Muscle layer of colon (tissue), 2 donors: ENCODE data around the gene FGF14.

Experiments
- H3K27ac ChIP-seq: one replicate; pipeline ENCODE4 v1.7.0; 2013; ENCODE audit warnings: low read depth, mild to moderate bottlenecking, low read length, moderate library complexity
- H3K27me3 ChIP-seq, 2 donors: one replicate each; pipeline ENCODE4 v1.7.0; 2013; ENCODE audit warnings: low read length in 2 of 2, mild to moderate bottlenecking in 2 of 2; ENCODE audit not compliant: insufficient read depth in 2 of 2, control insufficient read depth in 1 of 2
- H3K36me3 ChIP-seq: one replicate; pipeline ENCODE4 v1.7.0; 2013; ENCODE audit warnings: mild to moderate bottlenecking, low read length; ENCODE audit not compliant: insufficient read depth
- H3K4me1 ChIP-seq: one replicate; pipeline ENCODE4 v1.7.0; 2013; ENCODE audit warnings: mild to moderate bottlenecking, low read length; ENCODE audit not compliant: insufficient read depth
- H3K4me3 ChIP-seq, 2 donors: one replicate each; pipeline ENCODE4 v1.7.0; 2013; ENCODE audit warnings: low read length in 2 of 2, low read depth in 1 of 2, mild to moderate bottlenecking in 1 of 2, moderate library complexity in 1 of 2
- H3K9ac ChIP-seq: one replicate; pipeline ENCODE4 v1.7.0; 2013; ENCODE audit warnings: low read length
- H3K9me3 ChIP-seq: one replicate; pipeline ENCODE4 v1.7.0; 2013; ENCODE audit warnings: mild to moderate bottlenecking, low read length
- donor health status: abdominal sarcoma.
- donor health status: Adenocarcinoma of cecum.

The FGF14 gene

DNA sequence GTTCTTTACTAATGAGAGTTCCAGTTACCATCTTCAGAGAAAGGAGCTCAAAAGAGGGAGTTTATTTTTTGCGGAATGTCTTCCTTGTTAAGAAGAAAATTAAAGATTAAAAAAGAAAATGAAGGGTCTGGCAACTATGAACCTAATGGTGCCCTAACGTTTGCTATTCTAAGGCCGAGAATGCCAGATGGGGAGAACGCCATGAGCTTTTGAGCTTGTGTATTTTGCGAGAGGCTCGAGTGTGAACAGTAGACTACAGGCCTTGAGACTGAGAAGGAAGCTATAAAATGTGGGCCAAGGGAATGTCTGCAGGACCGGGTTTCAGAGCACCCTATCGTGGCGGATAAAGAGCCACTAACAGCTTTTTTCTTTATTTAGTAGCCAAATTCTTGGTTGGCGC is 6.7 kb downstream of the FGF14 start:
- Histone ChIP-seq H3K27ac (peak overlapping the region; percentile 89), H3K4me3 (peak overlapping the region; percentile 75 to 86), H3K9ac (no peak overlapping the region), H3K27me3 (peaks cover 0 to 5% of the 10 kb centered on the region in 2 donors), H3K36me3 (no peaks in the 10 kb centered on the region), H3K9me3 (no peaks in the 10 kb centered on the region), H3K4me1 (peaks cover 5% of the 10 kb centered on the region)

DNA sequence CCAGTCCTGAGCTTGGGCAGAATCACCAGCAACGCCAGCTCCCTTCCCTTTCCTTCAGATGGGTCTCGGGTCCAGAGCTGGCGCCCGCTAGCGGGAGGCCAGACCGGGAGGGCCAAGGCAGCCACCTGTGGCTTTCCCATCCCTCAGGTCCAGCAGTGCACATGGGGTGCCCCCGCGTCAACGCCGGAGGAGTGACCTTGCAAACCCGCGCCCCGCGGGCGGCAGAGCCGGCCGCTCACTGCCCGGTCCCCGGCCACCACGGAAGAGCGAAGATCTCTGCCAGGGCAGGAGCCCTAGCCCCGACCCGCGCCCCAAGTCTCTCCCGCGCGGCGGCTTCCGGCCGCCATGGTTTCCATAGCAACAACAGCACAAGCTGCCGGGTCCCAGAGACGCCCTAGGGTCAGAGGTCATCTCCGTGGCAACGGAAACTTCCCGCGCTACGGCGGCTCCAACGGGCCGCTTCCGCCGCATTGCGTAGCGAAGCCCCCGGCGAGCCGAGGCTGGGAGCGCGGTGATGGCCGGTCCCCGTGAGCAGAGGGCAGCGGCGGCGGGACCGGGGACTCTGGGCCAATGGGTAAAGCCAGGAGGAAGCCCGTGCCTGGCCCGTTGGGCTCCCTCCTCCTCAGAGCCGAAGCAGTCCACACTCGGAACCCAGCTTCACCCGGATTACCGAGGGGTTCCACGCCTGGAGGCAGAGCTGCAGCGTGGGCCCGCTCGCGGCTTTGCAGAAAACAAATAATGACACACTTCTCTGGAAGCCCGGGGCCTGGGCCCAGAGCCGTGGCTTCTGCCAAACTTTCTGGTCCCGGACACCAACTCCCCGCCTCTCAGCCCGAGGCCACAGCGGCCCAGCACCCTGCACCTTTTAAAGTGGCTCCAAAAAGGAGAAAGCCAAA is 7.4 kb downstream of the FGF14 start:
- peaks cover 5% of the 10 kb centered on the region for H3K4me1 ChIP-seq
- no peaks in the 10 kb centered on the region for H3K9me3 ChIP-seq
- peak overlapping the region; percentile 28 for H3K9ac ChIP-seq
- H3K27ac ChIP-seq = peak overlapping the region; percentile 89
- no peaks in the 10 kb centered on the region for H3K36me3 ChIP-seq
- H3K27me3 ChIP-seq = no peaks in the 10 kb centered on the region
- peak overlapping the region; percentile 75 to 86 for H3K4me3 ChIP-seq

DNA sequence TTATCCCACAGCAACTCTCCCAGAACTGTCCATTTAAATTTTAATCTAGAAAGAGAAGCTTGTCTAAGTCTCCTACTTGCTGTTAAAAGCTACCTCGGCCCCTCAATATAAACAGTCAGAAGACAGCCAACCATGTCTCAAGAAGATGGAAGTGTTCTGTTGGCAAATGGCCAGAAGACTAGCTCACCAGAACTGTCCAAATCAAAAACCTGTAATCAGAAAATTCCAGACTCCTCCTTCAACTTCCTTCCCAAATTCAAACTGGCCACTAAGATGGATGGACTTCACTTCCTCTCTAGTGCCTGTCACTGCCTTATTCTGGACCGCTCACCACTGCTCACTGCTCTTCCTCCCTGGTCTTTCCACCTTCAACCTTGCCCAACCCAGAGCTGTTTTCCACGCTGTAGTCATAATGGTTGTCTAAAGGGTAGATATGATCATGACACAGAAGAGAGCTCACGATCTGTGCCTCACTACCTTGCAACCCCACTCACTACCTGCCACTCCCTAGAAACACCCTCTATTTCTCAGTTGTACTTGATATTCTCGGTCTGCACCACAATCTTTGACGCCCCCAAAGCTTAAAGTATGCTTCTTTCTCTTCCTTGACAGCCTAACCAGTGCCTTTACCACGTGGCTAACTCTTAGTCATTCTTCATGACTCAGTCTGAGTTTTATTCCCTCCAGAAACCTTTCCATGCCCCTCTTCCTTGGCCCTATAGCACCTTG is 9.2 kb downstream of the FGF14 start:
- no peak overlapping the region for H3K4me3 ChIP-seq
- H3K27ac ChIP-seq = no peak overlapping the region
- no peaks in the 10 kb centered on the region for H3K27me3 ChIP-seq
- H3K9me3 ChIP-seq = no peaks in the 10 kb centered on the region
- H3K4me1 ChIP-seq = peaks cover 5% of the 10 kb centered on the region
- no peak overlapping the region for H3K9ac ChIP-seq
- no peaks in the 10 kb centered on the region for H3K36me3 ChIP-seq

DNA sequence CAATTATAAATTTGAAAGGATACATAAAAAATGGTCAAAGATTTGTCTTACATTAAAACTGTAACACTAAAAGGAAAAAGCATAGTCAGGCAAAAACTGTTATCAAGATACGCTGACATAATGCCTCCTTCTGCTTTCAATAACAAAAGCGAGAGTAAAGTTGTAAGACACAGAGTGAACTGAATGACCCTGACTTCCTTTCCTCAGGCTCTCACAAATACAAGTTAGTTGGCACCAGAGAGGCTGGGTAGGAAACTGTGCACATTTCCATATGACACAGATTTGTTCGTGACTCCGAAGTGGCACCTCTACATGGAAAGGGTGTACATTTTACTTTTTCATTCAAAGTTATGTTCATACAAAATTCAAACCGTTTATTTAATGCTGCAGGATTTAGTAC is 15.4 kb downstream of the FGF14 start:
- Histone ChIP-seq H3K4me3 (no peak overlapping the region), H3K9ac (no peak overlapping the region), H3K9me3 (no peaks in the 10 kb centered on the region), H3K4me1 (no peaks in the 10 kb centered on the region), H3K27ac (no peak overlapping the region), H3K27me3 (no peaks in the 10 kb centered on the region), H3K36me3 (no peaks in the 10 kb centered on the region)

DNA sequence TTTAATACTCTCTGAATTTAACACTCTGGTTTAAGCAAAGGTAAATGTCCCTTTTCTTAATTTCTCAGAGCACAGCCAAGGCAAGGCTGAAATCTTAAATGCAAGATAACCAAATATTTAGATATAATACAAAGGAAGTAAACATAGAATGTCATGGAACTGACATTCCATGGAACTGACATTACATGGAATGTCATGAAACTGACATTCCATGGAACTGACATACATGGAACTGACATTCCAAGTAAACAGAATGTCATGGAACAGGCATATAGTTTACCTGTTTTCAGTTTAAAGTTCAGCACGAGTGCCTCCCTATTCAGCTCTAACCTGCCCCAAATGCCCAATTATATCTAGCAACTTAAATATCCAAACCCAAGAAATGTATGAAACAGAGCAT is 21.8 kb downstream of the FGF14 start:
- H3K9me3 ChIP-seq = no peaks in the 10 kb centered on the region
- no peak overlapping the region for H3K27ac ChIP-seq
- no peaks in the 10 kb centered on the region for H3K36me3 ChIP-seq
- no peaks in the 10 kb centered on the region for H3K27me3 ChIP-seq
- H3K4me3 ChIP-seq = no peak overlapping the region
- H3K4me1 ChIP-seq = no peaks in the 10 kb centered on the region
- no peak overlapping the region for H3K9ac ChIP-seq

DNA sequence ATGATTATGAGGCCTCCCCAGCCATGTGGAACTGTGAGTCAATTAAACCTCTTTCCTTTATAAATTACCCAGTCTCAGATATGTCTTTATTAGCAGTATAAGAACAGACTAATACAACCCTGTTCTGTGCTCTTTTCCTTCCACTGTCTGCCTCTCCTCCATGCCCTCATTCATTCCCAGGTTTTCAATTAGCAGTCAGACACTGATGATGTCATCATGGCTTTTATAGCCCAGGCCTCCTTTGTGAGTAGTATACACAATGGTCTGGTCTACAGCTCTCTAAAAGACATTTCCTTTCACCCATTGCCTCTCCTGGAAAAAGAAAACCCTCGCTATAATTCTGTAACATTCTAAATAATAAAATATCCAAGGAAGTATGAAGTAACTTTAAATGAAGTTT is 25.5 kb downstream of the FGF14 start:
- Histone ChIP-seq H3K9ac (no peak overlapping the region), H3K4me1 (no peaks in the 10 kb centered on the region), H3K27me3 (no peaks in the 10 kb centered on the region), H3K36me3 (no peaks in the 10 kb centered on the region), H3K9me3 (no peaks in the 10 kb centered on the region), H3K27ac (no peak overlapping the region), H3K4me3 (no peak overlapping the region)

DNA sequence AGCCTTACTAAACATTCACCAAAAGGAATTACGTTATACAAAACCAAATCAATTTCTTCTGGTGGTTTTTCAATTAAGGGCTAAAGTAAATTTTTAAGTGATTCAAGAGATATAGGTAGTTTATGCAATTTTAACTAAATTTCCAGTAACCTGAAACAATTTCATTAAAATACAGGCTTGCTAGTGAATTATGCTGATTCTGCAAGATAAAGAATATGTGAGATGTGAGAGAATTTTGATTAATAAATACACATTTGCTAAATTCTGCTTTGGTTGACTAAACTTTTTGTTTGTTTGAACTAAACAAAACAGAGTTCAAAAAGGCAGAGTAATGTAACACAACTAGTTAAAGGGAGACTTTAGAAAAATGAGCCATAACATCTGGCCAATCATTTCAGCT is 27.1 kb downstream of the FGF14 start:
- no peaks in the 10 kb centered on the region for H3K27me3 ChIP-seq
- no peaks in the 10 kb centered on the region for H3K9me3 ChIP-seq
- H3K9ac ChIP-seq = no peak overlapping the region
- no peak overlapping the region for H3K4me3 ChIP-seq
- no peaks in the 10 kb centered on the region for H3K4me1 ChIP-seq
- no peaks in the 10 kb centered on the region for H3K36me3 ChIP-seq
- H3K27ac ChIP-seq = no peak overlapping the region

DNA sequence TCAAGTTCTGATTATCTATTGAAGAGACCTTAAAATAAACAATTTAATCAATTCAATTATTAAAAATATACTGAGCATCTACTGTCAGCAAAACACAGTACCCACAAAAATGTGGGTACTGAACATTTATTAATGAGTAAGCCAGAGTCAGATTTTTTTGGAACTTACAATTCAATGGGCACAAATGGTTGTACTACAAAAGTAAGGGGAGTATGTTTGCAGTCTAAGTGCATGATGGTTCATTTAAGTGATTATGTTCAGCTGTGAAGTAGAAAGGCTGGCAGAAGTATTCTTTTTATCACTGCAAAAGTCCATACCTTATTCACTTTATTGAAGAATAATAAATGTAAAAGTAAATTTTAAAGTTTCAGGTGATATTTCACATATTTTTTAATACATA is 27.6 kb downstream of the FGF14 start:
- Histone ChIP-seq H3K27ac (no peak overlapping the region), H3K9ac (no peak overlapping the region), H3K27me3 (no peaks in the 10 kb centered on the region), H3K36me3 (no peaks in the 10 kb centered on the region), H3K9me3 (no peaks in the 10 kb centered on the region), H3K4me3 (no peak overlapping the region), H3K4me1 (no peaks in the 10 kb centered on the region)

DNA sequence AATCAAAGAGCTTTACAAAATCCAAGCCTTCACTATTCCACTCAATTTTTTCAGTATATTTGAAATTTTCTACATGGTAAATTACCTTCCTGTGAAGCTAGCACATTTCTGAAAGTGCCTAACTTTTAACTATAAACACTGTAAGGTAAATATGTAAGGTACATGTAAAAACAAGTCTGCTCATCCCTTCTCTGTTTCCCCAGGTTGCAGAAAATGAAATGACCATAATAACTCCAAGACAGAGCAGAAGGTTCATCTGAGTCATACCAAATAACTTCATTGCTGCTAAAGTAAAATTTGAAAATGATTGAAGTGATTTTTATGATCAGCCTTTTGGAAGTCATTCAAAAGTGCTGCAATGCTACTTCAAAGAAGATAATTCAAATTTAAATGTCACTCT is 28.6 kb downstream of the FGF14 start:
- no peak overlapping the region for H3K9ac ChIP-seq
- H3K36me3 ChIP-seq = no peaks in the 10 kb centered on the region
- no peaks in the 10 kb centered on the region for H3K27me3 ChIP-seq
- H3K4me3 ChIP-seq = no peak overlapping the region
- no peaks in the 10 kb centered on the region for H3K4me1 ChIP-seq
- H3K9me3 ChIP-seq = no peaks in the 10 kb centered on the region
- H3K27ac ChIP-seq = no peak overlapping the region

DNA sequence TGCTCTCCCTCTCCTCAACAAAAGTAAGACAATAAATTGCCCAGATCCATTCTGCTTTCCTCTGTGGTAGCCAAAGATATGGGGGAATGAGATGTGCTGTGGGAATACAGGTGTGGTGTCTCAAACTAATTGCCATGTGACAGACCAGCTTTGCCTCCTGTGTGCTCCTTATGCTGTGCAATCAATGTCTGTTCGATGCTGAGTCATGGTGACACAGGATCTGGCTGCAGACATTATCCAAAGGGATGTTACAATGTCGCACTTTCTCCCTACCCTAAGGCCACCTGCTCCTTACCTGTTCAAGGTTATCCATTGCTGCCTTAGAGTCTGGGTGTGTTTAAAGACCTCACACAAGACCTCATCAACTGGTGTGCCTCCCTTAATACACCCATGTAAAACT is 32.5 kb downstream of the FGF14 start:
- Histone ChIP-seq H3K4me1 (no peaks in the 10 kb centered on the region), H3K36me3 (no peaks in the 10 kb centered on the region), H3K4me3 (no peak overlapping the region), H3K27me3 (no peaks in the 10 kb centered on the region), H3K27ac (no peak overlapping the region), H3K9me3 (no peaks in the 10 kb centered on the region), H3K9ac (no peak overlapping the region)

DNA sequence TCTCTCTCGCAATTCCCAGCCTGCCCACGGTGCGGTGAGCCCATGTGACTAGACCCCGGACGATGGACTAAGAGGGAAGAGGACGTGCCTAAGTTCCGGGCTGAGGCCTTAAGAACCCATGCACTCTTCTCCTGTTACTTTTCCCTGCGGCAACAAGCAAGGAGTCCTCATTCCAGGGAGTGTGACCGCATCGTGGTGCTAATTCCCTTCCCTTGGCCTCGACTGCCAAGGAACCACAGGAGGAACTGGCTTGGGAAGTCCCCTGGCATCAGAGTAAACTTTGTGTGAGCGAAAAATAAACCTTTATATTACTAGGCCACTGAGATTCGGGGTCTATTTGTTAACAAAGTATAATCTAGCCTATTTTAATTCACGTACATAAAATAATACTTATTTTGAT is 34.0 kb downstream of the FGF14 start:
- no peaks in the 10 kb centered on the region for H3K4me1 ChIP-seq
- H3K4me3 ChIP-seq = no peak overlapping the region
- H3K9me3 ChIP-seq = no peaks in the 10 kb centered on the region
- no peaks in the 10 kb centered on the region for H3K36me3 ChIP-seq
- H3K27ac ChIP-seq = no peak overlapping the region
- no peaks in the 10 kb centered on the region for H3K27me3 ChIP-seq
- H3K9ac ChIP-seq = no peak overlapping the region
